IMR-90 (cell line): ENCODE results near the gene NXPE3. TPM values are rescaled to one million over a fixed set of nuclear protein-coding genes. Genes with fewer than 3 reads are reported as not detected.

ENCODE experiments used
- ATAC-seq: fragments of 200-7000 bp; cut with Tn5 transposase; 2 replicates; pipeline ENCODE4 v1.9.1; 2020; ENCODE audit warnings: low read depth, mild to moderate bottlenecking, moderate library complexity
- BruUV-seq: library from RNA; stranded (reverse); fragments of 400-500 nt; replicated peaks from 2 replicates; lab custom pipeline; 2021; lab: Mats Ljungman, UMichigan
- CTCF ChIA-PET: fragments of 300-600 bp; formaldehyde crosslinking; extraction: SDS; loops from one replicate; lab custom pipeline; 2021; ENCODE audit warnings: antibody characterized with exemption; lab: Yijun Ruan, JAX
- POLR2A ChIA-PET: fragments of 300-600 bp; sonication (Branson Sonifier 250); formaldehyde crosslinking; loops from one replicate; lab custom pipeline; 2022; ENCODE audit warnings: antibody characterized with exemption; ENCODE audit not compliant: unreplicated experiment; lab: Charles Lee
- DNase-seq: peaks from one replicate; pipeline ENCODE4 v3.0.0; 2013
- H2AFZ ChIP-seq: replicated peaks from 2 replicates; pipeline ENCODE3; 2013; ENCODE audit warnings: low read length, mild to moderate bottlenecking; ENCODE audit not compliant: poor library complexity
- H2AK5ac ChIP-seq: 2 replicates; pipeline ENCODE4 v1.6.1; 2013; ENCODE audit warnings: low read depth, low read length, inconsistent platforms
- H2AK9ac ChIP-seq: replicated peaks from 2 replicates; pipeline ENCODE3; 2013; ENCODE audit warnings: mild to moderate bottlenecking, low read depth, low read length, moderate library complexity; ENCODE audit not compliant: poor library complexity
- H2BK120ac ChIP-seq: 2 replicates; pipeline ENCODE4 v1.6.1; 2013; ENCODE audit warnings: low read depth, low read length, inconsistent platforms
- H2BK15ac ChIP-seq: 3 replicates; pipeline ENCODE4 v1.6.1; 2013; ENCODE audit warnings: low read depth, low read length, inconsistent platforms
- H2BK20ac ChIP-seq: 2 replicates; pipeline ENCODE4 v1.6.1; 2013; ENCODE audit warnings: low read depth, mild to moderate bottlenecking, inconsistent platforms, low read length, moderate library complexity
- H2BK5ac ChIP-seq: 2 replicates; pipeline ENCODE4 v1.6.1; 2013; ENCODE audit warnings: mild to moderate bottlenecking, low read depth, low read length, inconsistent platforms; ENCODE audit not compliant: poor library complexity, severe bottlenecking
- H3K14ac ChIP-seq: replicated peaks from 2 replicates; pipeline ENCODE4 v1.6.1; 2013; ENCODE audit warnings: low read depth, low read length, inconsistent platforms
- H3K18ac ChIP-seq: 2 replicates; pipeline ENCODE4 v1.6.1; 2013; ENCODE audit warnings: low read depth, low read length, control low read depth
- H3K23ac ChIP-seq: 2 replicates; pipeline ENCODE4 v1.6.1; 2013; ENCODE audit warnings: low read depth, low read length, inconsistent platforms
- H3K27ac ChIP-seq: 2 replicates; pipeline ENCODE4 v1.5.1; 2013; ENCODE audit warnings: mild to moderate bottlenecking, control low read depth, low read length; ENCODE audit not compliant: insufficient read depth
- H3K27me3 ChIP-seq: 2 replicates; pipeline ENCODE4 v1.6.1; 2013; ENCODE audit warnings: low read length; ENCODE audit not compliant: control insufficient read depth, insufficient read depth
- H3K36me3 ChIP-seq: 2 replicates; pipeline ENCODE4 v1.6.1; 2013; ENCODE audit warnings: low read length, mixed read lengths; ENCODE audit not compliant: control insufficient read depth, insufficient read depth
- H3K4ac ChIP-seq: 2 replicates; pipeline ENCODE4 v1.6.1; 2013; ENCODE audit warnings: low read depth, low read length, inconsistent platforms
- H3K4me1 ChIP-seq: 2 replicates; pipeline ENCODE4 v1.6.1; 2013; ENCODE audit warnings: low read length, mixed read lengths; ENCODE audit not compliant: control insufficient read depth, insufficient read depth
- H3K4me2 ChIP-seq: 2 replicates; pipeline ENCODE4 v1.6.1; 2013; ENCODE audit warnings: low read depth, mild to moderate bottlenecking, control low read depth, low read length, moderate library complexity
- H3K4me3 ChIP-seq: 2 replicates; pipeline ENCODE4 v1.5.1; 2013; ENCODE audit warnings: low read depth, mild to moderate bottlenecking, control low read depth, low read length, moderate library complexity; ENCODE audit not compliant: insufficient read depth
- H3K56ac ChIP-seq: 2 replicates; pipeline ENCODE4 v1.6.1; 2013; ENCODE audit warnings: low read length, inconsistent platforms; ENCODE audit not compliant: insufficient read depth; ENCODE audit errors: extremely low read depth
- H3K79me1 ChIP-seq, 2 experiments: 2 replicates each; pipeline ENCODE4 v1.6.1; 2013; ENCODE audit warnings: low read length in 2 of 2, inconsistent platforms in 1 of 2, low read depth in 1 of 2
- H3K9ac ChIP-seq: 2 replicates; pipeline ENCODE4 v1.6.1; 2013; ENCODE audit warnings: low read depth, low read length, control low read depth
- H3K9me1 ChIP-seq: 2 replicates; pipeline ENCODE4 v1.6.1; 2013; ENCODE audit warnings: low read length, inconsistent platforms; ENCODE audit not compliant: insufficient read depth
- H3K9me3 ChIP-seq: 2 replicates; pipeline ENCODE4 v1.6.1; 2013; ENCODE audit warnings: low read length; ENCODE audit not compliant: control insufficient read depth, insufficient read depth
- H4K20me1 ChIP-seq: 2 replicates; pipeline ENCODE4 v1.6.1; 2013; ENCODE audit warnings: low read length, inconsistent platforms; ENCODE audit not compliant: insufficient read depth
- H4K5ac ChIP-seq: 2 replicates; pipeline ENCODE4 v1.6.1; 2013; ENCODE audit warnings: mild to moderate bottlenecking, low read depth, low read length, control low read depth
- H4K8ac ChIP-seq, 2 experiments: 2 replicates each; pipeline ENCODE4 v1.6.1; 2013; ENCODE audit warnings: low read depth in 2 of 2, low read length in 2 of 2, control low read depth in 1 of 2, inconsistent platforms in 1 of 2
- H4K91ac ChIP-seq: 2 replicates; pipeline ENCODE4 v1.6.1; 2013; ENCODE audit warnings: low read depth, low read length, inconsistent platforms; ENCODE audit not compliant: insufficient read depth
- BHLHE40 ChIP-seq: fragments of 150-350 bp; IDR thresholded peaks from 2 replicates; pipeline ENCODE4 v1.6.1; 2016; ENCODE audit warnings: mild to moderate bottlenecking, low read depth, low read length
- CEBPB ChIP-seq: IDR thresholded peaks from 2 replicates; pipeline ENCODE4 v1.6.1; 2012; ENCODE audit warnings: low read depth, low read length, improper control_type of control experiment
- CHD1 ChIP-seq: IDR thresholded peaks from 2 replicates; pipeline ENCODE4 v1.6.1; 2012; ENCODE audit warnings: low read depth, low read length, improper control_type of control experiment
- ELK1 ChIP-seq: fragments of 150-350 bp; IDR thresholded peaks from 2 replicates; pipeline ENCODE4 v1.6.1; 2016; ENCODE audit warnings: low read depth, mild to moderate bottlenecking, low read length, moderate library complexity, borderline replicate concordance
- FOS ChIP-seq: fragments of 150-350 bp; IDR thresholded peaks from 2 replicates; pipeline ENCODE4 v1.6.1; 2016; ENCODE audit warnings: low read depth, low read length
- MAFK ChIP-seq: IDR thresholded peaks from 2 replicates; pipeline ENCODE4 v1.6.1; 2012; ENCODE audit warnings: low read depth, low read length, improper control_type of control experiment
- MAZ ChIP-seq: IDR thresholded peaks from 2 replicates; pipeline ENCODE4 v1.6.1; 2012; ENCODE audit warnings: low read depth, mild to moderate bottlenecking, low read length, improper control_type of control experiment, moderate library complexity, borderline replicate concordance
- MXI1 ChIP-seq: IDR thresholded peaks from 2 replicates; pipeline ENCODE4 v1.6.1; 2012; ENCODE audit warnings: low read depth, mild to moderate bottlenecking, low read length, moderate library complexity, borderline replicate concordance
- RAD21 ChIP-seq: IDR thresholded peaks from 2 replicates; pipeline ENCODE4 v1.6.1; 2012; ENCODE audit warnings: low read length, improper control_type of control experiment
- RCOR1 ChIP-seq: IDR thresholded peaks from 2 replicates; pipeline ENCODE4 v1.6.1; 2012; ENCODE audit warnings: mild to moderate bottlenecking, low read length, improper control_type of control experiment; ENCODE audit not compliant: insufficient replicate concordance
- RFX5 ChIP-seq: IDR thresholded peaks from 2 replicates; pipeline ENCODE4 v1.8.0; 2012; ENCODE audit warnings: low read depth, mild to moderate bottlenecking, low read length, moderate library complexity
- SMC3 ChIP-seq: fragments of 150-350 bp; IDR thresholded peaks from 2 replicates; pipeline ENCODE4 v1.6.1; 2016; ENCODE audit warnings: low read depth, mild to moderate bottlenecking, antibody characterized with exemption, low read length, moderate library complexity
- USF2 ChIP-seq: fragments of 150-350 bp; IDR thresholded peaks from 2 replicates; pipeline ENCODE4 v1.6.1; 2017; ENCODE audit warnings: mild to moderate bottlenecking, antibody characterized with exemption, low read length, low read depth
- WGBS, 2 experiments: methylation state at CpG; one replicate each; pipeline versions ENCODE4 v1.1.5 to v1.1.7; 2013; ENCODE audit warnings: missing lambda C conversion rate in 2 of 2; ENCODE audit not compliant: insufficient read length in 1 of 2; ENCODE audit errors: extremely low coverage in 2 of 2; 5-methylcytosine and 5-hydroxymethylcytosine counted together
- dilution Hi-C: fragments of 300-500 bp; cut with HindIII; formaldehyde crosslinking; loops from one replicate; pipeline ENCODE4 v1.14.3; 2018; ENCODE audit warnings: low sequenced_read_pairs; ENCODE audit not compliant: unreplicated experiment
- in situ Hi-C: fragments of 300-500 bp; cut with MboI; formaldehyde crosslinking; loops from 3 replicates; pipeline ENCODE4 v1.14.3; 2019; ENCODE audit warnings: low sequenced_read_pairs, inconsistent platforms, mixed read lengths
- intact Hi-C: fragments of 100-400 bp; cut with micrococcal nuclease; formaldehyde crosslinking; loops from 2 replicates; pipeline ENCODE4 v1.10.0; 2022
- polyA plus RNA-seq, 3 experiments: library from polyadenylated mRNA; depleted of rRNA; stranded (reverse); fragments of >200 nt; gene quantifications; 2 replicates each; pipeline ENCODE4 v1.2.3, GENCODE V29; 2012; ENCODE audit warnings: low replicate concordance in 1 of 3
- total RNA-seq: library from RNA; depleted of rRNA; stranded (reverse); fragments of >200 nt; gene quantifications from 2 replicates; pipeline ENCODE4 v1.2.3, GENCODE V29; 2012

NXPE3 gene
- total and polyA plus RNA-seq, 2 of the 4 experiments (the other 2 are of a cell fraction), result 20.0 to 23.8 TPM

GRCh38 chr3:101802179-101802578 is 23.2 kb downstream of the NXPE3 start:
- H3K4me1 ChIP-seq, result no peaks in the 10 kb centered on the region
- no CpG with 5 or more reads among the region's 2 CpGs for WGBS, 2 experiments
- no peak overlapping the region for H3K4me3 ChIP-seq
- POLR2A ChIA-PET, result interaction anchor here (1.2 kb wide), 1 partner anchor 23 kb away, joined by 4 read pairs; the partner anchor contains the start of gene NXPE3
- no peak overlapping the region for H4K5ac ChIP-seq
- intact Hi-C loops (loop anchor here (2.0 kb wide), 1 partner anchor 735 kb away; no protein-coding TSS in a partner anchor), in situ Hi-C loops (loop anchor here (10.0 kb wide), 1 partner anchor 733 kb away; no protein-coding TSS in a partner anchor), dilution Hi-C loops (loop anchor here (10.0 kb wide), 1 partner anchor 733 kb away; no protein-coding TSS in a partner anchor)
- no peak overlapping the region for H3K4me2 ChIP-seq
- H2AK9ac ChIP-seq, result no peak overlapping the region
- no peaks in the 10 kb centered on the region for H3K9me3 ChIP-seq
- H4K20me1 ChIP-seq, result 0 out of 2 replicates have a peak, but pooled peaks cover 3% of the 10 kb centered on the region
- H4K8ac ChIP-seq, result no peak overlapping the region
- H3K27ac ChIP-seq, result no peak overlapping the region
- TF ChIP-seq MXI1 (no peak), SMC3 (no peak), CHD1 (no peak), RCOR1 (no peak), FOS (no peak), CEBPB (no peak), BHLHE40 (no peak), MAFK (no peak), MAZ (no peak), ELK1 (no peak), RAD21 (no peak), RFX5 (no peak), USF2 (no peak)
- no TSS peak for BruUV-seq
- H2BK15ac ChIP-seq, result no peak overlapping the region
- H2BK120ac ChIP-seq, result no peak overlapping the region
- H3K4ac ChIP-seq, result no peak overlapping the region
- no peak overlapping the region for H4K91ac ChIP-seq
- H3K27me3 ChIP-seq, result no peaks in the 10 kb centered on the region
- H2AFZ ChIP-seq, result no peak overlapping the region
- H2BK5ac ChIP-seq, result no peak overlapping the region
- peaks cover 12 to 15% of the 10 kb centered on the region in 2 experiments for H3K79me1 ChIP-seq
- ATAC-seq, result no peak
- no peak overlapping the region for H3K14ac ChIP-seq
- H2AK5ac ChIP-seq, result no peak overlapping the region
- CTCF ChIA-PET, result interaction anchor here (1.2 to 8.5 kb wide), 3 partner anchors 12 to 424 kb away, joined by 4 to 81 read pairs (median 6); no protein-coding TSS in a partner anchor
- no peak overlapping the region for H3K9ac ChIP-seq
- H3K9me1 ChIP-seq, result no peaks in the 10 kb centered on the region
- no peak overlapping the region for H3K18ac ChIP-seq
- H2BK20ac ChIP-seq, result no peak overlapping the region
- no peak for DNase-seq
- peaks cover 16% of the 10 kb centered on the region for H3K36me3 ChIP-seq
- no peak overlapping the region for H3K23ac ChIP-seq
- no peak overlapping the region for H3K56ac ChIP-seq
